Measurements from ENCODE around the gene CXCR3.
"Not testable (repeated sequence)": the region's sequence is repeated elsewhere in the genome, so short reads cannot be mapped to it uniquely, and the experiment has no call there.

CXCR3 gene

DNA sequence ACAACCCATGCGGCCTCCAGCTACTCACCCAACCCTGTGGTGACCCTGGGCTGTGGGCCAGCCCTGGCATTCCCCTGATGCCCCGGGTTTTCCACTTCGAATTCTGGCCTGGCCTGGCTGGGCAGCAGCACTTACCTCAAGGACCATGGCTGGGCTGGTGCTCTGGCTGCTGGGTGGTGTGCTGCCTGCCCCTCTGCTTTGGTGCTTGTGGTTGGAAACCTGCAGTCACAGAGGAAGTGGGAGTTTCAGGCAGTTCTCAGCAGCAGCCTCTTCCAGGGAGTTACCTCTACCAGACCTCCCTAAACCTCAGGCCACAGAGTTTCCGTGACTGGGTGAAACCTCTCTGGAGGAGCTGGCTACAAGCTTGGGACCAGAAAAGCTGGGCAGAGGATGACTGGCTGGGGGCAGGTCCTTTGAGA lies at the start of gene CXCR3:
TSS of gene CXCR3 (minus strand) at position 209 of the 419 bp plus-strand sequence. CDS start at position 147, 62 bp downstream.
- DNase-seq (ENCODE audit: low spot score) = no peak

DNA sequence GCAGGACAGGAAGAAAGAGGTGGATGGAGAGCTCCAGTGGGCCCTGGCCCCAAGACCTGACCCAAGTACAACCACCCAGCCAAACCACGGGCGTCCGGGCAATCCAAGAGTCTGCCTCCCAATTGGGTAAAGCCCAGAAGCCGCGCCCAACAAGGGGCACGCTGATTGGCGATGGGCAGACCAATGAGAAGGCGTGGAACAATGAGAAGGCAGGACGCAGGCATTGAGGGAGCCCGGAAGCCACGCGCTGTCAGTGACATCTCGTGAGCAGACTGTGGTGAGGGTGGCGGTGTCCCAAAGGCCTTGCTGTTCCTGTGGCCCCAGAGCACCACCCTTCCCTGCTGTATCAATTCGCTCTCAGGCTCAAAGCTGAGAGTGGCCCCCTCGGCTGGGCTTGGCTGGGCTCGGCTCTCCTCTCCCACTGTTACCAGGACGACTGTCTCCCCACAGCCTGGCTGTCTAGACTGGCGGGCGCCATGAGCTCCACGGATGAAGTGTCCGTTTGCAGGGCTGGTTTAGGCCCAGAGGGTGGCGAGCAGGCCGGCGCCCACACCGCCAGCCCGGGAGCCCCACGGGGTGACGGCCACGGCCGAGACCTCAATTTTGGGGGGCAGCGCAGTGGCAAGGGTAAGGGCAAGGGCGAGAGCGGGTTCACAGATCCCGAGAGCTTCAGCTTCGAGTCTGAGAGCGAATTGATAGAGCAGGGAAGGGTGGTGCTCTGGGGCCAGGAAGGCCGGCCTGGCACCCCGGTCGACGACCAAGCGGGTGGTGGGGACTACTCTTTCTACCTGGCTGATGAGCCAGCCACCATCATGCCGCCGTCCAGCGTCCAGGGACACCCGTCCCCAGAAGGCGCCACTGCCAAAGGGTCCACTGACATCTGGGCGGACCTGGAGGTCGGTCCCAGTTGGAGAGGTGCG lies 49.3 kb upstream of the CXCR3 start, which contains the start of gene LOC101059915:
TSS of gene LOC101059915 (plus strand) at position 219 of the 920 bp plus-strand sequence.
- no peak for DNase-seq (ENCODE audit: low spot score)

DNA sequence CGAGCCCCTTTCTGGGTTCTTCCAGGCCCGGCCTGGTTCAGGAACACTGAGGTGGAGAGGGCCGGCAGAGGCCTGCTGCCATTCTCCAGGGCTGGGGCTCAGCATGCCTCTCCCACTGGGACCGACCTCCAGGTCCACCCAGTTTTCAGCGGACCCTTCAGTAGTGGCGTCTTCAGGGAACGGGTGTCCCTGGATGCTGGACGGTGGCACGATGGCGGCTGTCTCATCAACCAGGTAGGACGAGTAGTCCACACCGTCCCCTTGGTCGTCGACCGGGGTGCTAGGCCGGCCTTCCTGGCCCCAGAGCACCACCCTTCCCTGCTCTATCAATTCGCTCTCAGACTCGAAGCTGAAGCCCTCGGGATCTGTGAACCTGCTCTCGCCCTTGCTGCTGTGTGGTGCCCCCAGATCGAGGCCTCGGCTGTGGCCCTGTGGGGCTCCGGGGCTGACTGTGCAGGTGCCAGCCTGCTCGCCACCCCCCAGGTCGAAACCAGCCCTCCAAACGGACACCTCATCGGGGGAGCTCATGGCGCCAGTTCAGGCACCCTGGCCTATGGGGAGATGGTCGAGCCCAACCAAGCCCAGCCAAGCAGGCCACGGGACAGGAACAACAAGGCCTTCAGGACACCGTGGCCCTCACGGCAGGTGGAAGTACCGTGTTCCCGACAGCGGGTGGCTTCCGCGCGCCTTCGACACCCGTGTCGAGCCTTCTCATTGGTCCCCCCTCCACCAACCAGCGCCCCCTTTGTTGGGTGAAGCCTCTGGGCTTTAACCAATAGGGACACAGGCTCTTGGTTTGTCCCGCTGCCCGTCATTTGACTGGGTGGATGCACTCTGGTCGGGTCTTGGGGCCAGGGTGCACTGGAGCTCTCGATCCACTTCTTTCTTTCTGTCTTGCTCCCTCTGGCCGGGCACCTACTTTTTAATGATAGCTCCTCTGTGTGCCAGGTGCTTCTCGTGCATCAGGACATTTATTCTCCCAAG lies 48.2 kb upstream of the CXCR3 start:
- DNase-seq (ENCODE audit: low spot score) = no peak

GRCh38 chrX:71665747-71666146 lies 47.4 kb upstream of the CXCR3 start:
- no peak for DNase-seq (ENCODE audit: low spot score)

DNA sequence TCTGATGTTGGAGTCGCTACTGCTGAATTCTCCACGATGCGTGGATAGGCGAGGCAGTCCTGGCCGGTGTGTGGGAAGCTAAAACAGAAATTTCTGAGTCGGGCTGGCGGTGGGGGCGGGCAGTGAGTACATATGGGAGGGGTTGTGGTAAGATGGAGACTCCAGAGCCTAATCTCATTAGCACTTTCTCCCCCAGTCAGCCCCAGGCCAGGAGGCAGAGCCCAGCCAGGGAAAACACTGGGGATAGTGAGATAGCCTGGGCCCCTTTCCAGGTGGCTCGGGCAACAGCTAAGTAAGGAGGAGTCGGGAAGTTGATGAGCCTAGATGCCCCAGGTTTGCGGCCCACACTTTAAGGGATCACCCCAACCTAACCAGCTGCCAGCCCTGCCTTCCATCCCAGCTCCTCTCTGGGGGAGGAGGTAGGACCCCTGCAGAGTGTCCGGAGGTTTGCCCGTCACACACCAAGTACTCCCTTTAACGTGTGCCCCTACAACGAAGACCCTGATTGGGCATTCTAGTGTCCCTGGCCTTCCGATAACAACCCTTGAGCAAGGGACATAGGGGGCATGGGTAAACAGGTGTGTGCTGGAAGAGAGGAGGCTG lies 46.7 kb upstream of the CXCR3 start:
- no peak for DNase-seq (ENCODE audit: low spot score)

DNA sequence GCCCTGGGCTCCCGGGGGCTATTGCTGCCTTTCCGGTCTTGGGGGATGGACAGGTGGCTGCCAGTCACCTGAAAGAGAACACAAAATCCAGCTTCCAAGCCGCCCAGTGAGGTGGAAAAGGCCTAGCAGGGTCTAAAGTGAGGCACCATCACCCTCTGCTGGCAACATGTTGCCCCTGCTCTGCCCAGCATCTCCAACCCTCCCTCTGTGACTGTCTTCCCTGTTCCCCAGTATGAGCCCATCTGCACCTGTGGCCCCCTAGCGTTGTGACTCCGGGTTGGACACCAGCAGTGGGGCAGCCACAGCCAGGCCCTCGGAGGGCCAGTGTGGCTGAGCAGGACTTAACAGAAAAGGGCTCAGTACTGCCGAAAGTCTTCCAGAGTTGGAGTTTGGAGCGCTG lies 45.9 kb upstream of the CXCR3 start:
- DNase-seq (ENCODE audit: low spot score) = not testable (repeated sequence)

DNA sequence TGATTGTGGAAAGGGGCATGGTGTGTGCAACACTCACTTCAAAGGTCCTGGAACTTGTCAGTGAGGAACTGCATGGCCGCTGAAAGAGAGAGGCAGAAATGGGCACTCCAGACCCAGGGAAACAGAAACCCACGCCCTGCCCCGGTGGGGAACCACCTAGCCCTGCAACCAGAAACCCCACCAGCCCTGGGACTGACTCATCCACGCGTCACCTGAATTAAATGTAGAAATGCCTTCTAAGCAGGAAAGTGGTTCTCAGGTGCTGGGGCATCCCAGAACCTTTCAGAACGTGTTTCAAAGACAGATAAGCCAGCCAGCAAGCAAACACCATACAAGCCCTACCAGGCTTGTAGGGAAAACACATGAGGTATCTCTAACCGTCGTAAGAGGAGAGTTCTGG lies 44.9 kb upstream of the CXCR3 start:
- not testable (repeated sequence) for DNase-seq (ENCODE audit: low spot score)

- DNase-seq (ENCODE audit: low spot score) = not testable (repeated sequence)
Measured at GRCh38 chrX:71662654-71663053, 44.3 kb upstream of the CXCR3 start.

- no peak for DNase-seq (ENCODE audit: low spot score)
Measured at GRCh38 chrX:71661919-71662318, 43.6 kb upstream of the CXCR3 start.

GRCh38 chrX:71660562-71661416 lies 42.5 kb upstream of the CXCR3 start:
- no peak for DNase-seq (ENCODE audit: low spot score)

DNA sequence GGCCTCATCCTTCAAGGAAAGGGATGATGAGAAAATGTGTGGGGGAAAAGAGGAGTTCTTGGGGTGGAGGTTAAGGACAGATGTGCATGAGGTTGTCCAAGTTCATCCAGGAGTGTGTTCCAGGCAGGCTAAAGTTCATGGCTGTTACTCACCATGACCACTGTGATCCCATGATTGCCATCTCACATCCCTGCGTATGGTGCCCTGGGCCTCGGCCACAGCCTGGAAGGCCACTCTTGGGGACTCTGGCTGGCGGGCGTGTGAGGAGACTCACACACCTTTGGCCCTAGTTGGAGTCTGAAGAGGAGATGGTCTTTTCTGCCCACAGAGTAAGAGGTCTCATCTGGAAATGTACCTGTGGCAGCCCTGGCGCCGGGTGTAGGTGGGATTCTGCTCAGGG lies 41.6 kb upstream of the CXCR3 start:
- no peak for DNase-seq (ENCODE audit: low spot score)

- no peak for DNase-seq (ENCODE audit: low spot score)
Measured at GRCh38 chrX:71659342-71659741, 41.0 kb upstream of the CXCR3 start.

DNA sequence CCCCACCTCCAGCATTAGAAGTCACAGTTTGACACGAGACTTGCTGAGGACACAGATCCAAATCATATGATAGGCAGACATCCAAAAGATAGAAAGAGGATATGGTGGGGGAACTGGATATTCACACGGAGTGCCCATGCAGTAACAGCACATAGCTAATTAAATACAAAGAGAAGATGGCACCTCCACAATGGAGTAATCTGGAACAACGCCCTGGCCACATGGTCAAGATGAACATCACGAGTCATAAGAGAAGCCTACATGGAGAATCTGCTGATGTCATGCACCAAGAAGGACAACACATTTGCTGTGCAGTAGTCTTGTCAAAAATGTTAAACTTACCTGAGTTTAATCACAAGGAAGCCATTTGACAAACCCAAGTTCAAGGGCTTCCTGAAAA lies 39.0 kb upstream of the CXCR3 start:
- no peak for DNase-seq (ENCODE audit: low spot score)

DNA sequence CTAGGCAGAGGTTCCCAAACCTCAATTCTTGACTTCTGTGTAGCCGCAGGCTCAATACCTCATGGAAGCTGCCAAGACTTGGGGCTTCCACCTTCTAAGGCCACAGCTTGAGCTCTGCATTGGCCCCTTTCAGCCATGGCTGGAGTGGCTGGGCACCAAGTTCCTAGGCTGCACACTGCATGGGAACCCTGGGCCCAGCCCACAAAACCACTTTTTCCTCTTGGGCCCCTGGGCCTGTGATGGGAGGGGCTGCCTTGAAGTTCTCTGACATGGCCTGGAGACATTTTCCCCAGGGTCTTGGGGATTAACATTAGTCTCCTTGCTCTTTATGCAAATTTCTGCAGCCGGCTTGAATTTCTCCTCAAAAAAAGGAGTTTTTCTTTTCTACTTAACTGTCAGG lies 35.0 kb upstream of the CXCR3 start:
- no peak for DNase-seq (ENCODE audit: low spot score)

DNA sequence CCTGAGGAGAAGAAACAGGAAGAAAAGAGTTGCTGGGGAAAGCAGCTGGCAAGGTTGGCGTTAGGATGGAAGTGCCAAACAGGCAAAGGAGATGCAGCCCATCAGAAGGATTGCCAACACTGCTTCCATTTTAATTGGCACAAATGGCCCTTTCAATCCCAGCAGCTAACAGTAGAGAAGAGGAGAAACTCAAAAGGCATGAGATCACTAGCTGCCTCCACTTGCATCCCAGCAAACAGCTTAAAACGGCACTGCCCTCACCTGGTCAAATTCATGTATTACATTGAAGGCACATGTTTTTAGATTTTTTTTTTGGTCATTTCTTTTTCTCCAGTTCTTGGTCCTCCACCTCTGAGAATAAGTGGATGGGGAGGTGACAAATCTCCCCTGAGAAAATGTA lies 34.1 kb upstream of the CXCR3 start:
- DNase-seq (ENCODE audit: low spot score) = peak; percentile 55

DNA sequence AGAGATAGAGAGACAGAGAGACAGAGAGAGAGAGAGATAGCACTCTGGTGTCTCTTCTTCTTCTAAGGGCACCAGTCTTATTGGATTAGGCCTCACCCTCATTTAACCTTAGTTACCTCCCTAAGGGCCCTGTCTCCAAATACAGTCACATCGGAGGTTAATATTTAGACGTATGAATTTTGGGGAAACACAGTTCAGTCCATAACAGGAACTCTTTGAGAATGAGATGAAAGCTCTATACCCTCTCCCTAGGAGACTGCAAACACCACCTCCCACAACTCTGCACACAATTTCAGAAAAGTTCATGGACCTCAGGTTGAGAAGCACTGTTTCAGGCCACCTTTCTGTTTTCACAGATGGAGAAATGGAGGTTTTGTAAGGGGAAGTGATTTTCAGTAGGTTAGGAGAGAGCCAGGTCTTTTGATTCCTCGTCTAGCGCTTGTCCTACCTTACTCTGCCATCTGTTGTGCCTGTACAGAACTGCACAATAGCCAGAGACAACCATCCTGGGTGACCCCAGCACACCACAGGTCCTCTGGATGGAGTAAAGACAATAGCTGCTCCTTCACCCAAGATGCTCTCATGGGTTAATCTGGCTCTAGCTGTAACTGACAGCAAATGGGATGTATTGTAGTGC lies 32.1 kb upstream of the CXCR3 start:
- no peak for DNase-seq (ENCODE audit: low spot score)

- not testable (repeated sequence) for DNase-seq (ENCODE audit: low spot score)
Measured at GRCh38 chrX:71644406-71644805, 26.1 kb upstream of the CXCR3 start.

DNA sequence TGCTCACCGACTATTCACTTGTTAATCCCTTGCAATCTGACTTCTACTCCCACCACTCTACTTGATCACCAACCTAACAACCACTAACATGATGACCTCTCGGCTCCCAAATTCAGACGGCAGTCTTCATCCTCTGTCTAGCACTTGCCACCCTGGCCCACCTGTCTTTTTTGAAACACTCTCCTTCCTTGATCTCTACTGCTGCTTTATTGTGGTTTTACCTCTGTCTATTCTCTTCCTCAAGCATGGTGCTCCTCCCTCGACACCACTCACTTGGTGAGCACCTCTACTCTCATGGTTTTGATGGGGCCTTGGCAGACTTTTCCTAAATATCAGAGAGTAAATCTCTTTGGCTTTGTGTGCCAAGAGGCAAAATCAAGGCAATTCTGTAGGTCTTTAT lies 21.7 kb upstream of the CXCR3 start:
- DNase-seq (ENCODE audit: low spot score) = no peak

DNA sequence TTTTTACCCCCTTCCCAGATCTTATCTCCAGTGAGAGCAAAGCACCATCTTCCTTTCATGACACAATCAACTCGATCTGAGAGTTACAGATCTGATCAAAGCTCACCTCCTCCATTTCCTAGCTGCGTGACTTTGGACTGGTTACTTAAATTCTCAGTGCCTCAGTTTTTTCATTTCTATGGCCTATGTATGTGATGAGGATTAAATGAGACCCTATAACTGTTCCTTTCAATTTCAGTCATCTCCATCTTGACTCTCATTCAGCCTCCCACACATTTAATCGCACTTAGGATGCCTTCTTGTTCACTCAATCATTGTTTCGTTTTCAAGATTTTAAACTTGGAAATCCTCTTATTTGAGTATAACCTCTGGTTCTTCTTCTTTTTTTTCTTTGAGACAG lies 20.1 kb upstream of the CXCR3 start:
- DNase-seq (ENCODE audit: low spot score) = no peak

DNA sequence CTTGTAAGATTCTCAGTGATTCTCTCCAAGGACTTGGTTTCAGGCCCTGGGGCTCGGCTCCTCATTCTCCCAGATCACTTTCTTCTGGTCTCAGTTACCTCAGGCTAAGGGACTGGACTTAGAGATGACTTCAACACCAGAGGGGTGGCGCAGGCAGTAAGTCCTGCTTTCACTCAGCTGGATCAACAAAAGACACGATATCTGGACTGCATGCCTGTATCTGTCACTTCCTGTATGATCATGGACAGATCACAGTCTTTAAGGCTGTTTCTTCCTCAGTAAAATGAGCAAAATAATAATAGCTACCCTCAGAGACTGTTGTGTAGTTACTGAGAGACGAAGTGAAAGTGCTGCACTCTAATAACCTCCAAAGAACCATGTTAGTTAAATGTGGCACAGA lies 19.5 kb upstream of the CXCR3 start:
- peak; percentile 44 for DNase-seq (ENCODE audit: low spot score)

DNA sequence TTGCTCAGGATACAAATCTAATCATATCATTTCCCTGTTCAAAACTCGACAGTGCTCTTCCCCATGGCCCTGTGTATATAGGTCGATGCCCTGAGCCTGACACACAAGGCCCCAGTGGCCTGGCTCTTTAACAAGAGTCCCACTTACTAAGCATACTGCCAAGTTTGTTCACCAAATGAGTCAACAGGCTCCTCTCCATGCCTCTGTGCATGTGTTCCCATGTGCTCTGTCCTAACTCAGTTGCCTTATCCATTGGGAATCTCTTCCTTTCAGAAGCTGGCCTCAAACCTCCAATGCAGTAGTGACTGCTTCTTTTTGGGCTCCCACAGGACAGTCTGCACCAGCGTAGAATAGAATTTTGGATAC lies 18.9 kb upstream of the CXCR3 start:
- DNase-seq (ENCODE audit: low spot score) = no peak
